ENCODE results near the gene CCDC43.
"Not testable (repeated sequence)": the region's sequence is repeated elsewhere in the genome, so short reads cannot be mapped to it uniquely, and the experiment has no call there.

CCDC43 gene, protein sequence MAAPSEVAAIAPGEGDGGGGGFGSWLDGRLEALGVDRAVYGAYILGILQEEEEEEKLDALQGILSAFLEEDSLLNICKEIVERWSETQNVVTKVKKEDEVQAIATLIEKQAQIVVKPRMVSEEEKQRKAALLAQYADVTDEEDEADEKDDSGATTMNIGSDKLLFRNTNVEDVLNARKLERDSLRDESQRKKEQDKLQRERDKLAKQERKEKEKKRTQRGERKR

DNA sequence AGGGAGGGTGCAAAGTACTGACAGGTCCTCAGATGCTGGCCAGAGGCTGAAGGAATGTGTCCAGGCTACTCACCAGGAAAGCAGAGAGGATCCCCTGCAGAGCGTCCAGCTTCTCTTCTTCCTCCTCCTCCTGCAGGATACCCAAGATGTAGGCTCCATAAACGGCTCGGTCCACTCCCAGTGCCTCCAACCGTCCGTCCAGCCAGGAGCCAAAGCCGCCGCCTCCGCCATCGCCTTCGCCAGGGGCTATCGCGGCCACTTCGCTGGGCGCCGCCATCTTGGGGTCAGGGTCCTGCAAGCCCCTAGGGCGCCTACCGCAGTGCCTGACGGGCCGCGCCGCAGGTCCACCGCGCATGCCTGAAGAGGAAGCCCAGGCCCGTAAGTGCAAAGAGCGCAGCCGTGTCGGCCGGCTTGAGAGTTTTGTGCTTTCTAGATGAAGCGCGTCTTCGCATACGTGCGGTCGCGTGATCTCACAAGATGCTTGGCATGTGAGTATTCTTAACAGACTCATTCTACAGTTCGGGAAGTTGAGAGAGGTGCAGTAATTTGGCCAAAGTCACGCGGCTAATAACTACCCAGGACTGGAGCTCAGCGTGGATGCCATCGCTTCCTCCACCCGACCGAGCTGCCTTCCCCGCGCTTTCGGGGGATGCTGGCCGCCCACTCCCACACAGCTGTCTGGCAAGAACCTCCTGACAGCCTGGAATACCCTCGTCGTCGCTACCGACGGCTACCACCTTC, at the start of gene CCDC43:
CCDC43 (minus strand) TSS at position 300 of the 741 bp plus-strand sequence; CDS start at position 277, 23 bp downstream.
- peak; percentile 92 to 94 for DNase-seq

DNA sequence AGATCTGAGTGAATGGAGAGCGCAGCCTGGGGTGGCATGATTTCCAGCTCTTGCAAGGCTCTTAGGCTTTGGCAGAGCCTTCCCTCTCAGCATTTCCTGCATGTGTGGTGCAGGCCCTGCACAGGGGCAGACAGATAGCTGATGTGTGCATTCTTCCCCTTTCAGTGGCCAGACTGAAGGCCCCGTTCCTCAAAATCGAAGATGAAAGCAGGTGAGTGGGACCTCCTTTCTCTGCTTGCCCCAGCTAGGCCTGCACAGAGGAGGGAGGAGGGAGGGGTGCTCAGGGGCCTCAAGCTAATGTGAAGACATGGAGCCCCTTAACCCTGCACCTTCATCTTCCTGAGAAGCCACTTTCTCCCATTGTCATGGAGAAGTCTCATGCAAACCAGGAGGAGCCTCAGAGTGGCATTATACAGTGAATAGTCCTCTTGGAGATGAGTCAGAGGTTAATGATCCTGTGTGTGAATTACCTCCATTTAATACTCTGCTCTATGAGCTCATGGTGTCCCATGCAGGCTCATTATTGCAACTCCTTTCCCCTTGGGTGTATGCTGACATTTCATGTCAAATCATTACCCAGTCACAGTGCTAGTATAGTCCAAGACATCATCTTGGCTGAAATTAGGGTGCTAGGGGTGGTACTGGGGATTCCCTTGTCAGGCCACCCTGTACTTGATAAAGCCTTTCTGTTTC, 48.8 kb upstream of the CCDC43 start:
- no peak for DNase-seq

DNA sequence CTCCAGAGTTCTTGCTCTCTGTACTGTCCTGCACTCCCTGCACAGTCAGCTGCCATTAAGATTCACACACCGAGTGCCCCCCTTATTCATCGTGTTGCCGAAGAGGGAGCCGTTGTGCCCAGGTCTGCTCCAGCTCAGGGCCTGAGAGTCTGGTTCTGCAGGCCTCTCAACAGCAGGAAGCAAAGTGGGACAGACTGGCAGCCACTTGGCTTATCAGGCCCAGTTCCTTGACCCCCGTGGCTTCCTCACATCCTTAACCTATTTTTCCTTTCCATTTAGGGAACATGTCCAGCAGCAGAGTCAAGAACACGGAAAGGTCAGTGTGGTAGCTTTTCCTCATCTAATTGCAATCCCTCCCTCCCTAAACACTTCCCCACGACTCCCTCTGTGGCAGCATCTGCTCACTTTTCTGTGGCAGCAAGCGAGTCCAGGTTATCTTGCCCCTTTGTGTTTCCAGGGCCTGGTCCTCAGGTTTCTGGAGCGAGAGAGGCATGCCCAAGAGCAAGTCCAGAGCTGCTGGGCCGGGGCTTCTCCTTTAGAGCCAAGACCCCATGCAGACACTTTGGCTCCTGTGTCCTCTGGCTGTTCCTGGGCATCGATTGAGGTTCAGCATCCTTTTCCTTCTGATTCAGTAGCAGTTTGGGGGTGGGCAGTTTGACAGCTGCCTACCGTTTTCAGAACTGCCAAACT, 47.1 kb upstream of the CCDC43 start:
- DNase-seq: no peak

DNA sequence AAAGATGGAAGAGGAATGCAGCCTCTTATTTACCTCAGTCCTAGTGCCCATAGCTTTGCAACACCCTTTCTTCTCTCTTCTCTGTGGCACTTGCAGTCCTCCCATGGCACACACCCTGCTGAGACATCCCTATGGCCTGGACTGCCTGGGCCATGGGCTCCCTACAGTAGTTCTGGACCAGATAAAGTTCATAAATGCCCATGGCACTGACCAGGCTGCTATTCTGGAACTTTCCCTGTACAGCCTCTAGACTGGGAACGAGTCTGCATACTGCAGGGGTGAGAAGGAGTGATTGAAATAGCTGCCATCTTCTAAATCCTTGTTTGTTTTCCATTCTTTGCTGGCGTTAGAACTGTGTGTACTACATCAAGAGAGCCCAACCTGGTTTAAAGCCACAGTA, 44.7 kb upstream of the CCDC43 start:
- no peak for DNase-seq

DNA sequence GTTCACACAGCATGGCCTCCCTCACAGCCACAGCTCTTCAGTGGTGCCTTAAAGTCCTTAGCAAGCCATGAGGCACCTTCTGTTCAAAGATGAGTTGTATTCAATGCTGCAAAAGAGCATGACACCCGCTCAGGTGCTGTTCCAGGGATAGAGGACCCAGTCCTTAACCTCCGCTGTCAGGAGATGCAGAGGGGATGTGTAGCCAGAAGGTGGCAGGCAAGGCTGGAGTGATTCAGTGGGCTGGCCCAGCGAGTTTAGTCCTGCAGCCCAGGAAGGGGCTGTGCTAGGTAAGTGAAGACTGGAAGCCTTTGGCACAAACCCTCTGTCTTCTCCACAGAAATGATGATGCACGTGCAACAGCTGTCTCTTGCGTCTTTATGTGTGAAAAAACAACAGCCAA, 44.2 kb upstream of the CCDC43 start:
- DNase-seq: no peak

DNA sequence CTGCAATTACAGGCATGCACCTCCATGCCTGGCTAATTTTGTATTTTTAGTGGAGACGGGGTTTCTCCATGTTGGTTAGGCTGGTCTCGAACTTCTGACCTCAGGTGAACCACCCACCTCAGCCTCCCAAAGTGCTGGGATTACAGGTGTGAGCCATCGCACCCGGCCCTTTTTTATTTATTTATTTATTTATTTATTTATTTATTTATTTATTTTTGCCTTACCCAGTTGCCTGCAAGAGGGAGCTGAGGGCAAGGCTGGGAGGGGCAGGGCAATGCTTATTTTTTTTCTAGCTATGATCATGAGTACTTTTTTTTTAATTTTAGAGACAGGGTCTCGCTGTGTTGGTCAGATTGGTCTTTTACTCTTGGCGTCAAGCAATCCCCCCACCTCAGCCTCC, 36.5 kb upstream of the CCDC43 start:
- not testable (repeated sequence) for DNase-seq

DNA sequence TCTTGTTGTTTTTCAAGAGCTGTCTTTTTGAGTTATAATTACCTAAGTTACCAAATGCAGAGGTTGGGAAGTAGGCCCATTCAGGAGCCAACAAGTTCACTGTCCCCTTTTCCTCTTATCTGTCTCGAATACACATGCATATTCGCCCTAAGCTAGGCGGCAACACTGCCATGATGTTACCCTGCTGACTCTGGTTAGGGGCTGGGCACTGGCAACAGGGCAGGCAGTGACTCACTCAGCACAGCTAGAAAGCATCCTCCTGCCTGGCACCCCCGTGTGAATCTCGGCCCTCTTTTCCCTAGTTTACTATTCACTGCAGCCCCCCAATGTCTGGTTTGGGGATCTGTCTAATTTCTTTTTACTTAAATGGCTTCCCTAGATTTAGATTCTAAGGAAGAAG, 32.7 kb upstream of the CCDC43 start:
- DNase-seq: no peak

DNA sequence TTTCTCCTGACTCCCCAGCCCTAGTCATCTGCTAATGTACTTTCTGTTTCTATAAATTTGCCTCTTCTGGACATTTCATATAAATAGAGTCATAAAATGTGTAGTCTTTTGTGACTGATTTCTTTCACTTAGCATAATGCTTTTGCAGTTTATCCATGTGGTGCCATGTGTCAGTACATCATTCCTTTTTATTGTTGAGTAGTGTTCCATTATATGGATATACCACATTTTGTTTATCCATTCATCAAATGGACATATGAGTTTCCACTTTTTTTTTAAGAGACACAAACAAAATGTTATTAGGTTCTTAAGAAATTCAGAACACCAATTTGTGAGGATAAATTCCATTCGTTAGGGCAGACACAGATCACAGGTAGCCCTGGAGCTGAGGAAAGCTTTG, 29.9 kb upstream of the CCDC43 start:
- DNase-seq: no peak

DNA sequence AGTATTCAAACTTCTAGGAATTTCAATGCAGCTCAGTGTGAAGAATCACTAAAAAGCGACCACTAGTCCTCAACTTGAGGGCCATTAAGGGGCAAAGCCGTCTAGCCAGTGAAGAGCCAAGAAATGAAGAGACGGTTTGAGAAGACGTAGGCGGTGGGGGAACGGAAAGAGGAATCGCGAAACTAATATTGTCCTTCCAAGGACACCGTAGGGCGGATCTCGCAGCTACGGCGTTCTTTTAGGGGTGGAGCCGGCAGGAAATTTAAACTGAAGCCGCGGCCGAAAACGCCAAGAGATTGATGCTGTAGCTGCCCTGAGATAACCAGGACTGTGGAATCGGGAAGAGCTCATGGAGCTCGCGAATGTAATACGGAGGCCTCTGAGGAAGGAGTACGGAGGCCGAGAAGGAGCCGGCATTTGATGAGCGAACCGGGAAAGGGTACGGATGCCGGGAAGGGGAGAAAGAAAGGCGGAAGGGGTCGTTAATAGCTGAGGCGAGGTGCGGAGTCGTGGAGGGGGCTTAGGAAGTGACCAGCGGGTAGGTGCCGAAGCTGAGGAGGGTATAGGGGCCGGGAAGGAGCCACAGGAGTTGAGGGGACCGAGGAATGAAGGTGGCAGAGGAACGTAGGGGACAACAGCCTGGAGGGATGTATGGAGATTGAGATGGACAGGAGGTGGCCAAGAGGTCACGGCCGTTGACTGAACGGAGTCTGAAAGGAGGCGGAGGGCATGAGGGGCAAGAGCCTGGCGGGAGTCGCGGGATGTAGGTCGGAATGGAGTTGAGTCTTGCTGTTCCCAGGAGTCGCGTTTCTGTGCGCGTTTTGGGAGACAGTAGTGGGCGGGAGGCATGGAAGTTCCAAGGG, 19.1 kb upstream of the CCDC43 start, which contains the start of gene DBF4B:
DBF4B (plus strand) TSS at position 265 of the 863 bp plus-strand sequence; CDS start at position 421, 156 bp downstream.
- DNase-seq: peak; percentile 79 to 87

DNA sequence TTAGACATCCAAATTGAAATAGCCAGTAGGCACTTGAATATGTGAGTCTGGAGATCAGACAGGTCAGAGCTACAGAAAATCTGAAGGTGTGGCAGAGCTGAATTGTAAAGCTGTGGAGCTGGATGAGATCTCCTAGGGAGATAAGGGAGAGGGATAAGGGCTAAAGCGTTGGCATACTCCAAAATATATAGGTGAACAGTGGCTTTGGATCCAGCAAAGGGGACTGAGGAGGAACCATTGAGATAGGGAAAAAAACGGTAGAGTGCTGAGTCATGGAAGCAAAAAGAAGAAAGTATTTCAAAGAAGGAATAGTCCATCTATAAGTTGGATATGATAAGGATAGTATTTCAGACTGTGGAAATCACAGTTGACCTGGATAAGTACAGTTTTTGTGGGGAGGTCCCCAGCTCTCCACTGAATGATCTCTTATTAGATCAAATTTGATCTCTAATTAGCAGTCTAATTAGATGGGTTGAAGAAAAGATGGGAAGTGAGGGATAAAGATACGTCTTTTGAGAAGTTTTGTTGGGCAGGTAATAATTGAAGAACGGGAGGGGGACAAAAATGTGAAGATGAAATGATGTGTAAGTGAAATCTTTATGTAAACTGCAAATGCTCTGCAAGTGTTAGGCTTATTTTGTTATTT, 18.3 kb upstream of the CCDC43 start:
- no peak for DNase-seq

DNA sequence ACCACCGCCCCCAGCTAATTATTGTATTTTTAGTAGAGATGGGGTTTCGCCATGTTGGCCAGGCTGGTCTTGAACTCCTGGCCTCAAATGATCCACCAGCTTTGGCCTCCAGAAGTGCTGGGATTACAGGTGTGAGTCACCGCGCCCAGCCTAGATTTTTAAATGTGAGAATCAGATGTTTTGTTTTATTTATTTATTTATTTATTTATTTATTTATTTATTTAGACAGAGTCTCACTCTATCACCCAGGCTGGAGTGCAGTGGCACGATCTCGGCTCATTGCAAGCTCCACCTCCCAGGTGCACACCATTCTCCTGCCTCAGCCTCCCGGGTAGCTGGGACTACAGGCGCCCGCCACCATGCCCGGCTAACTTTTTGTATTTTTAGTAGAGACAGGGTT, 10.7 kb upstream of the CCDC43 start:
- DNase-seq: not testable (repeated sequence)

DNA sequence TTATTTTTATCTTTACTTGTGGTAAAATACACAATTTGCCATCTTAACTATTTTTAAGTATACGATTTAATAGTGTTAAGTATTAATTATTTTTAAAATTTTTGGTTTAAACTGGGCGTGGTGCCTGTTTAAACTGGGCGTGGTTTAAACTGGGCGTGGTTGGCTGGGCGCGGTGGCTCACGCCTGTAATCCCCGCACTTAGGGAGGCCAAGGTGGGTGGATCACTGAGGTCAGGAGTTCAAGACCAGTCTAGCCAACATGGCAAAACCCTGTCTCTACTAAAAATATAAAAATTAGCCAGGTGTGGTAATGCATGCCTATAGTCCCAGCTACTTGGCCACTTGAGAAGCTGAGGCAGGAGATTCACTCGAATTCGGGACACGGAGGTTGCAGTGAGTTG, 4.0 kb upstream of the CCDC43 start:
- no peak for DNase-seq

DNA sequence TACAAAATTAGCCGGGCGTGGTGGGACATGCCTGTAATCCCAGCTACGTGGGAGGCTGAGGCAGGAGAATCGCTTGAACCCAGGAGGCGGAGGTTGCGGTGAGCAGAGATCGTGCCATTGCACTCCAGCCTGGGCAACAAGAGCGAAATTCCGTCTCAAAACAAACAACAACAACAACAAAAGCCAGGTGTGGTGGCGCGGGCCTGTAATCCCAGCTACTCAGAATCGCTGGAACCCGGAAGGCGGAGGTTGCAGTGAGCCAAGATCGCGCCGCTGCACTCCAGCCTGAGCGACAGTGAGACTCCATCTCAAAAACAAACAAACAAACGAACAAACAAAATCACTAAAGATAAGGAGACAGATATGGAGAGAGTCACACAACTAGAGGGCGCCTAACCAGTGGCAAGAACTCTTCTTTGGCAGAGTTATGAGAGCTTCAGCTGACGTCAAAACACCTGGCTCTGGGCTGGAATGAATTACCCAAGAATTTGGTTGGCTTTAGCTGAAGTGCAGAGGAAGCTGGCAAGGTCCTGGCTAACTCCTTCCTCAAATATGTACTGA, 1.2 kb upstream of the CCDC43 start:
- DNase-seq: peak in 1 of 2 experiments; percentile 13

DNA sequence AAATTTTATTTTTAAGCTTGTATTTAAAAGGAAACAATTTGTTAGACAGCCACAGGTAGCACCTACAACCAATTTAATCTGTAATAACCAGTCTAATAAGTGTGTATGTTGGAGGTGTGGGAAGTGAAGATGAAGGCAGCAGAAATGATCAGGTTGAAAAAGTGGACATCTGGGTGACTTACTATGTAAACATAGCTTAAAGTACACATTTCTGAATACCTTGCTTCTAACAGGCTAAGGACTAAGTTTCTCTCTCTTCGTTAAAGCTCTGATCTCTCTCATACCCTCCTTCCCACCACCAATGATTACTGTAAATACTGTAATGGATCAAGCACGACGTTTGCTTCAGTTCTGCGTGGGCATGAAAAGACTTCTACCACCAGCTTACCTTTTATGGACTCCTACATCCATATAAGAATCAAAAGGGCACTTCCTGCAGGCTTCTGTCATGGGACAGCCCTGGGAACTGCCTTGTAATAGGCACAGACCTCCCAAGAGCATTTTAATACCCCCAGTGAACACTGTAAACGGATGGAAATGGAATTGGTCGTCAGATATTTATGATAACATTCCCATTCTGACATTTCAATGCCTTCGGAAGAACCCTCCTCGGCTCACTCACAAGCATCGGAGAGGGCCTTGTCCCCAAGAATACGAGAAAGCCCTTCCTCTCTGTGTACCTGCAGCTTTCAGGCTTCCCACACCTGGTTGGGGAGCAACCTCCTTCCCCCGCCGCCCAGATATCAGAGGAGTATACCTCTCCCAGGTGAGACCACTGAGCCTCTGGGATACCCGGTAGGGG, 700 bp downstream of the CCDC43 start:
- no peak for DNase-seq

DNA sequence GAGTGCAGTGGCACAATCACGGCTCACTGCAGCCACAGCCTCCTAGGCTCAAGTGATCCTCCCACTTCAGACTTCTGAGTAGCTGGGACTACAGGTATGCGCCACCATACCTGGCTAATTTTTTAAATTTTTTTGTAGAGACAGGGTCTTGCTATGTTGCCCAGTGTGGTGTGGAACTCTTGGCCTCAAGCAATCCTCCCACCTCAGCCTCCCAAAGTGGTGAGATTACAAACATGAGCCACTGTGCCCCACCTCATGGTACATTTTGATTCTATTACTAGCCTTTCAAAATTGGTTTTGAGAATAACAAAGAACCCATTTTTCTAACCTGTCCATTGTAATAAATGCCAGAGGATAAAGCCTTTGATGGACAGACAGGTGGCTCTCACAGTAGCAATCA, 1.4 kb downstream of the CCDC43 start:
- no peak for DNase-seq

DNA sequence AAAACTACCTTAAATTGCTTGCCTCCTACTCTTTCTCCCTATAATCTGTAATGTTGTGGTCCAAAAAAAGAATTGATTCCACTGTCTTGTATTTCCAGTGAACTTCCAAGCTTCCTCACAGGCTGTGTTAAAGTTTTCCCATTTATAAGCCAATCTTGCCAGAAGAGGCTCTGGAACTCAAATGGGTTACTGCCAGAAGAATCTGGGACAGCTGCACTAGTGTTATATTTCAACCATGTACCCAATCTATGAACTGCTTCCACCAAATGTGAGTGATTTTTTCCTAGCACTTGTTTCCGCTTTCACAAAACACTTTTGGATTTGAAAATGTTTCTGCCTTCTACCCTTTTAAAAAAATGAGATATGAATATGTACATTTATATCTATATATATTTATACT, 1.8 kb downstream of the CCDC43 start:
- DNase-seq: no peak

DNA sequence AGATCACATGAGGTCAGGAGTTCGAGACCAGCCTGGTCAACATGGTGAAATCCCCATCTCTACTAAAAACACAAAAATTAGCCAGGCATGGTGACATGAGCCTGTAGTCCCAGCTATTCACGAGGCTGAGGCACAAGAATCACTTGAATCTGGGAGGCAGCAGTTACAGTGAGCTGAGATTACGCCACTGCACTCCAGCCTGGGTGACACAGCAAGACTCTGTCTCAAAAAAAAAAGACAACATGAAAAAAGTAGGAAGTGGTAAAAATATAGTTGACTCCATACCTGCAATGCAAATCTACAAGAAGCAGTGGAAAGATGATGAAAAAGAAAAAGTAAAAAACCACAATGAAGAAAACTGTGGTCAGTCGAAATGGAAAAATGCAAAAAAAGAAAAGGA, 6.3 kb downstream of the CCDC43 start:
- not testable (repeated sequence) for DNase-seq

DNA sequence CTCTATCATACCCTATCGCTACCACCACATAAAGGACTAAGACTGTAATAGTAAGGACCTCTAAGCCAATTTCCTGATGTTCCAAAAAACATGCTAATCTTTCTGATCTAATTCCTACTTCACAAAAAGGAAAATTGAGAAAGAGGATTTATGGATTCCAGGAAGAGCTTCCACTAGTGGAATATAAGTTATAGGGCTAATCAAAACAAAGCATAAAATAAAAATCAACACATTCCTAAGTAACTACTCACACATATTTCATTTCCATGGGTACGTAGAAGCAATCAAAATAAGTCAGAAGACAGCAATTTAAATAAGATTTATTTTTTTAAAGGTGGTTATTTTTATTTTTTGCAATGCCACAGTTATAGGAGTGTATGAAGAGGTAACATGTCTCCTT, 12.4 kb downstream of the CCDC43 start:
- no peak for DNase-seq

DNA sequence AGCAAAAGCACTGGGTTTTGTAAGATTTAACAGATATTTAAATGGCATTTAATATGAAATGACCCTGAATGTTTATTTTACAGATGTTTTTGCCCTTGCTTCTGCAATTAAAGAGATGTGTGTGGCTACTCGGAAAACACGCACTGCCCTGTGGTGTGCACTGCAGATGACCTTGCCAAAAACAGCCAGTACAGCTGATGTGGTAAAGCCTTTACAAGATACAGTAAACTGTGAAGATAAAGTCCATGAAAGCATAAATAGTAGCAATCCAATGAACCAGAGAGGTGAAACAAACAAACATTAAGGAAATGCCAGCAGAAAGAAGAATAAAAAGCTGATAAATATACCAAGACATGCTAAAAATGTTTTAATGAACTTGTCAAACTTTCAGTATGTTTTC, 15.7 kb downstream of the CCDC43 start:
- no peak for DNase-seq

DNA sequence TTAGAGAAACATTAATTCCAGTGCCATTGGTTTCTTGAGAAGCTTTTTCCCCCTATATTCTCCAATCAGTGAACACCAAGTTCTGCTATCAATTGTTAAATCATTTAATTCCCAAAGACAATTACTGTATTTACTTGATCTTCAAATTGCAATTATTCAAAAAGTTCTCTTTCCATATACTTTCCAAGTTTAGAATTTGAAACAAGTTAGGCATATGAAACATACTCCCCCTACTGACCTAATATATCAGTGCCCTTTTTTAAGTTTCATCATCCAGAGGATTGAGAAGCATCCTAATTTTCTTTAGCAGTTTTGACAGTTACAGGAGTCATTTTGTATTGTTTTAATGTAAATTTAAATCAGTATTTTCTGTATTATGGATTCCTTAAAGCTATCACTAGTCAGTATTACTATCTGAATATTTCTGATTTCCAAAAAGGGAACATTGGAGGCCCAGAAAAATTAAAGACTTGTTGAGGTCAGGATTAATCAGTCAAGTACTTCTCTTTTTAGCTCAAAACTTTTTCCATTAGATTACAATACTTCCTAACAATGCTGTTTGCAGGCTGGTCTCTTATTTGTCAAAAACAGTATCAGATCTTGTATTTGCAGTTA, 17.0 kb downstream of the CCDC43 start:
- DNase-seq: no peak

Data from activated CD4-positive, alpha-beta T cell treated with anti-CD3 and anti-CD28 coated beads, Interleukin-2, amount 50 U/mL, for 48 hours (primary cell).